Measurements from ENCODE around the gene SNCA.

The SNCA gene

DNA sequence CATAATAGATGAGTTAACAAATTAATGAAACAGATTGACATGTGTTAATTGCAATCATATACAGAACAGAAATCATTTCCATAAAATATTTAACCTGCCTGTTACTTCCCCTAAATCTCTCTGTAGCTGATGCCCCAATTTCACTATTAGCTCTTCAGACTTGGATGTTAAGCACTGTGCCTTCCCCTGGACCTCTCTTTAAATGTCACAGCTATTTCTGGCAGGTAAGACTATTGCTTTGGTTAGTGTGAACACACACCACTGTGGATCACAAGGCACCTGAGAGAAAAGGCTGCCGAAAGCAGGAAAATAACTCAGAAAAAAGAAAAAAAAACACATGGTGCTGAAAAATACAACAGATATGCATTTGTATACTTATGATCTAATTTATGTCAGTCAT is 91.3 kb downstream of the SNCA start:
- TF ChIP-seq, protein P1, sequence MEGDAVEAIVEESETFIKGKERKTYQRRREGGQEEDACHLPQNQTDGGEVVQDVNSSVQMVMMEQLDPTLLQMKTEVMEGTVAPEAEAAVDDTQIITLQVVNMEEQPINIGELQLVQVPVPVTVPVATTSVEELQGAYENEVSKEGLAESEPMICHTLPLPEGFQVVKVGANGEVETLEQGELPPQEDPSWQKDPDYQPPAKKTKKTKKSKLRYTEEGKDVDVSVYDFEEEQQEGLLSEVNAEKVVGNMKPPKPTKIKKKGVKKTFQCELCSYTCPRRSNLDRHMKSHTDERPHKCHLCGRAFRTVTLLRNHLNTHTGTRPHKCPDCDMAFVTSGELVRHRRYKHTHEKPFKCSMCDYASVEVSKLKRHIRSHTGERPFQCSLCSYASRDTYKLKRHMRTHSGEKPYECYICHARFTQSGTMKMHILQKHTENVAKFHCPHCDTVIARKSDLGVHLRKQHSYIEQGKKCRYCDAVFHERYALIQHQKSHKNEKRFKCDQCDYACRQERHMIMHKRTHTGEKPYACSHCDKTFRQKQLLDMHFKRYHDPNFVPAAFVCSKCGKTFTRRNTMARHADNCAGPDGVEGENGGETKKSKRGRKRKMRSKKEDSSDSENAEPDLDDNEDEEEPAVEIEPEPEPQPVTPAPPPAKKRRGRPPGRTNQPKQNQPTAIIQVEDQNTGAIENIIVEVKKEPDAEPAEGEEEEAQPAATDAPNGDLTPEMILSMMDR (conservative IDR thresholded peaks at IDR 0.05; ENCODE audit: low read depth), result no peak
- no peak overlapping the region for H3K27ac ChIP-seq
- POLR2A ChIA-PET (ENCODE audit: low non-redundant PET), result no interaction called here
- DNase-seq (ENCODE audit: low spot score), result no peak
- CTCF ChIA-PET, result no interaction called here

DNA sequence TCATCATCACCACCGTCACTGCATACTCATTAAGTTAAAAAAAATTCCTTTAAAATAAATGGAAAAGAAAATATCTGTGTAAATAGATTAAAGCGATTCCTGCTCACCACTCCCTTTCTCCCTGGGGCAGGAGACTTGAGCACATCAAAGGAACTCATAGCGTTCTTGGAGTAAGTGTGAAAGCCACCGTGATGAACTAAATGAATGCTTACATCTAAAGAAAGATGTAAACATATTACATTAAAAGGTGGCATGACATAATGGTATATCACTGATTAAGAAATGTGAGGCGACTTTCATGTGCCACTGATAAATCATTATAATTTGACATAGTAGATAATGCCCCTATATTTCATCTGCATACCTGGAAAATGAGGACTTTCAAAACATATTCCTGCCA is 92.0 kb downstream of the SNCA start:
- TF ChIP-seq, protein P1 (conservative IDR thresholded peaks at IDR 0.05; ENCODE audit: low read depth), result no peak
- POLR2A ChIA-PET (ENCODE audit: low non-redundant PET), result no interaction called here
- H3K27ac ChIP-seq, result no peak overlapping the region
- CTCF ChIA-PET, result interaction anchor here (0.6 kb wide), 1 partner anchor 74 kb away, joined by 3 read pairs; no protein-coding TSS in a partner anchor
- no peak for DNase-seq (ENCODE audit: low spot score)

DNA sequence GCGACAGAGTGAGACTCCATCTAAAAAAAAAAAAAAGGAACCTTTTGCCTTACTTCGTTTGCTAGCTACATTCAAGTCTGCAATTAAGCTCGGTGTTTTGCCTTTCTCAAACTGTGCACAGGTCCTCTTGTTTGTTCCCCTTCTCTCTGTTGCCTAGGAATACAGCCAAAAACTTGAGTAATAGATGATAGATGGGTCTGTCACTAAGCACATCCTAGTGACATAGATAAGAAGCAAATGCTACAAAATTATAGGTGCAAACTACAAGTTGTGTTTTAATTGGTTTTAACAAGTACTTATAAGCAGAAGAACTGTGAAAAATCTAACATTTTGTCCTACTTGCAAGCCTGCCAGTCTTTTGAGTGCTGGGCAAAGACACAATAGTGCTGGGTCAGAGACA is 95.2 kb downstream of the SNCA start:
- ChIA-PET CTCF (interaction anchor here (0.6 kb wide), 1 partner anchor 68 kb away, joined by 3 read pairs; no protein-coding TSS in a partner anchor), POLR2A (ENCODE audit: low non-redundant PET) (no interaction called here)
- no peak overlapping the region for H3K27ac ChIP-seq
- TF ChIP-seq, protein P1 (conservative IDR thresholded peaks at IDR 0.05; ENCODE audit: low read depth), result no peak
- no peak for DNase-seq (ENCODE audit: low spot score)

DNA sequence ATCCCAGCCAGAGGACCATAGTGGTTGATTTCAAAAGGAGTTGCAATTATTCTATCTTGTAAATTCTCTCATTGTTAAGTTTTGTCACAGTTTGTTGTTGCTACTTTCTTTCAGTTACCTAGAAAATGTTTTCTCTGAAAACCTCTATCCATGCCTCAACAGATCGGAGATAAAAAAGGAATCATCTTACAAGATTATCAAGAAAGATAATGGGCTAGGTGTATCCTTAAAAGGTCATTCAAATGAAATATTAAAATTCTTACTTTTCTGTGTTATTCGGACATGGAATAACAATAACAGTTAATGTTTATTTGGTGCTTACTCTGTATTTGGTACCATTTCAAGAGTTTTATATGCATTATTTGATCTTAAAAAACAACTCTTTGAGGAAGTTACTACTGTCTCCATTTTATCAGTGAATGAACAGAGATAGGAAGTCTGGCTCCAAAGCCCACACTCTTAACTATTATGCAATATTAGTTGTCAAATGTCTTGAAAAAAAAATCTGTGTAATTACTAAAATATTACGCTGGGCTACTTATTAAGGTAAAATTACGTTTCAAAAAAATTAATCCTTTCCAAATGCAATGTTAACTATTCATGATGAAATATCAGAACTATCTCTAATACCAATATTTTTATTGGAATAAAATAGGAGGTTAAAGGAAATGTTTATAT is 97.5 kb downstream of the SNCA start:
- TF ChIP-seq, protein P1 (conservative IDR thresholded peaks at IDR 0.05; ENCODE audit: low read depth), result no peak
- no peak overlapping the region for H3K27ac ChIP-seq
- POLR2A ChIA-PET (ENCODE audit: low non-redundant PET), result no interaction called here
- no peak for DNase-seq (ENCODE audit: low spot score)
- CTCF ChIA-PET, result no interaction called here

DNA sequence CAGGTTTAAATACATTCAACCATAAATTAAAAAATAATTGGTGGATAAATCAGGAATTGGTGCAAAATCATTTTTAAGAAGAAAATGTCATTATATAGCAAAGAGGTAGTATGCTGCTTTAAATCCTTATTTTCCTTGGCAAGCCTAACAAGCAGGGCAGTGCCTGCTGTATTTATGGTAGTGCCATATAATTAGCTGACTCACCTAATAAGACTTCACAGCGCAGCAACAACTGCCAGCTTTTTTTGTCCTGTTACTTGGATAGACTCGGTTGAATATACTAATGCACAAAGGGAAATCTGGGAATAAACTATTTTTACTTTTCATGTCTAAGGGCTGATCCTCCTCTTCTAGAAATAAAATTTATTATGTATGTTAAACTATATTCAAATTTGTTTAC is 99.1 kb downstream of the SNCA start:
- TF ChIP-seq, protein P1 (conservative IDR thresholded peaks at IDR 0.05; ENCODE audit: low read depth), result no peak
- peak overlapping the region; percentile 80 for H3K27ac ChIP-seq
- POLR2A ChIA-PET (ENCODE audit: low non-redundant PET), result interaction anchor here (0.6 kb wide), 1 partner anchor 38 kb away, joined by 12 read pairs; no protein-coding TSS in a partner anchor
- DNase-seq (ENCODE audit: low spot score), result peak; percentile 76
- CTCF ChIA-PET, result interaction anchor here (1.0 kb wide), 1 partner anchor 77 kb away, joined by 3 read pairs; no protein-coding TSS in a partner anchor

DNA sequence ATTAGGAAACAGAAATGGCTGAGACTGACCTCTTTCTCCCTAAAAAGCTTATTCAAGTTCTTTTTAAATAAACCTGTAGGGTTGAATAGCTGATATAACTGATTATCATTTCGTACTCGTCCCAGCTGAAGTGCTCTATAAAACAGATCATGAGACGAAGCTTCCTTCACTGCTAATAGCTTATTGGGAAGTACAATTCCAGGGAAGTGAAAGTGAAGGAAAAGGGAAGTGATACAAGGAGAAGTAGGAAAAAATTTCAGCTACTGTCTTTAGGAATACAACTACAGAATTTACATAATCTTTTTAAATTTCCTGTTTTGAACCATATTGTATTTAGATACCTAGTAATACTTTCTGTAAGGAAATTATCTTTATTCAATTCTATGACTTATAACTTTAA is 103.0 kb downstream of the SNCA start:
- ChIA-PET POLR2A (ENCODE audit: low non-redundant PET) (no interaction called here), CTCF (interaction anchor here (0.7 kb wide), 1 partner anchor 64 kb away, joined by 3 read pairs; no protein-coding TSS in a partner anchor)
- TF ChIP-seq, protein P1 (conservative IDR thresholded peaks at IDR 0.05; ENCODE audit: low read depth), result no peak
- no peak for DNase-seq (ENCODE audit: low spot score)
- no peak overlapping the region for H3K27ac ChIP-seq
